Hepatocyte (in vitro differentiated cells): ENCODE measurements around the gene LRP1B. TPM values are rescaled to one million over a fixed set of nuclear protein-coding genes. Genes with fewer than 3 reads are reported as not detected.

Source experiments
- DNase-seq: peaks from one replicate; pipeline ENCODE4 v3.0.0-alpha.2; 2016; ENCODE audit warnings: low spot score
- H2AFZ ChIP-seq: fragments of 200-600 bp; sonication (generic); 2 replicates; pipeline ENCODE4 v1.6.0; 2016; ENCODE audit warnings: antibody characterized with exemption, mild to moderate bottlenecking
- H3K27ac ChIP-seq: fragments of 200-600 bp; sonication (generic); 2 replicates; pipeline ENCODE4 v1.5.1; 2016; ENCODE audit warnings: mild to moderate bottlenecking
- H3K27me3 ChIP-seq: fragments of 200-600 bp; sonication (generic); 2 replicates; pipeline ENCODE4 v1.6.1; 2016
- H3K36me3 ChIP-seq: fragments of 200-600 bp; sonication (generic); replicated peaks from 2 replicates; pipeline ENCODE4 v1.5.1; 2016; ENCODE audit warnings: low read depth; ENCODE audit not compliant: insufficient read depth
- H3K4me1 ChIP-seq: fragments of 200-600 bp; sonication (generic); 2 replicates; pipeline ENCODE4 v1.5.1; 2016; ENCODE audit warnings: mild to moderate bottlenecking, moderate library complexity; ENCODE audit not compliant: insufficient read depth
- H3K4me2 ChIP-seq: fragments of 200-600 bp; sonication (generic); 2 replicates; pipeline ENCODE4 v1.6.0; 2016
- H3K4me3 ChIP-seq: fragments of 200-600 bp; sonication (generic); 2 replicates; pipeline ENCODE4 v1.5.1; 2016; ENCODE audit warnings: mild to moderate bottlenecking
- H3K79me2 ChIP-seq: fragments of 200-600 bp; sonication (generic); 2 replicates; pipeline ENCODE4 v1.6.0; 2017; ENCODE audit warnings: mild to moderate bottlenecking
- H3K9me2 ChIP-seq: fragments of 200-600 bp; sonication (generic); replicated peaks from 2 replicates; pipeline ENCODE4 v1.6.0; 2017; ENCODE audit warnings: mild to moderate bottlenecking; ENCODE audit not compliant: insufficient read depth
- H3K9me3 ChIP-seq: fragments of 200-600 bp; sonication (generic); 2 replicates; pipeline ENCODE4 v1.5.1; 2016; ENCODE audit warnings: low read depth, mild to moderate bottlenecking
- H4K20me1 ChIP-seq: fragments of 200-600 bp; sonication (generic); 2 replicates; pipeline ENCODE4 v1.6.0; 2016; ENCODE audit warnings: mild to moderate bottlenecking; ENCODE audit not compliant: insufficient read depth, poor library complexity, severe bottlenecking
- EZH2 ChIP-seq: fragments of 200-600 bp; sonication (generic); IDR thresholded peaks from 2 replicates; pipeline ENCODE4 v1.6.1; 2016; ENCODE audit warnings: antibody characterized with exemption, mild to moderate bottlenecking, borderline replicate concordance
- EZH2phosphoT487 ChIP-seq: fragments of 200-600 bp; sonication (generic); IDR thresholded peaks from one replicate; pipeline ENCODE4 v1.6.1; 2018; ENCODE audit warnings: antibody characterized with exemption, mild to moderate bottlenecking, low read depth, moderate library complexity; ENCODE audit not compliant: unreplicated experiment, severe bottlenecking
- WGBS: methylation state at CpG from one replicate; pipeline ENCODE4 v1.1.6; 2016; ENCODE audit warnings: low lambda C conversion rate; ENCODE audit errors: missing lambda C conversion rate; 5-methylcytosine and 5-hydroxymethylcytosine counted together
- polyA plus RNA-seq: library from polyadenylated mRNA; unstranded; fragments of >200 nt; fragmentation: Nextera tagmentation; extraction: Ambion mirVana; gene quantifications from 2 replicates; pipeline ENCODE4 v1.2.1, GENCODE V29; 2016
- total RNA-seq: library from RNA; depleted of rRNA; stranded (reverse); fragments of >200 nt; gene quantifications from 2 replicates; pipeline ENCODE4 v1.2.3, GENCODE V29; 2014
- TF ChIP-seq, protein P1 (sequence below): fragments of 200-600 bp; sonication (generic); IDR thresholded peaks from 2 replicates; pipeline ENCODE4 v1.5.1; 2016; ENCODE audit warnings: antibody characterized with exemption, mild to moderate bottlenecking; ENCODE audit not compliant: poor library complexity

The LRP1B gene
- total and polyA plus RNA-seq, 2 experiments from 2014 or later: 0.65 to 2.0 TPM

DNA sequence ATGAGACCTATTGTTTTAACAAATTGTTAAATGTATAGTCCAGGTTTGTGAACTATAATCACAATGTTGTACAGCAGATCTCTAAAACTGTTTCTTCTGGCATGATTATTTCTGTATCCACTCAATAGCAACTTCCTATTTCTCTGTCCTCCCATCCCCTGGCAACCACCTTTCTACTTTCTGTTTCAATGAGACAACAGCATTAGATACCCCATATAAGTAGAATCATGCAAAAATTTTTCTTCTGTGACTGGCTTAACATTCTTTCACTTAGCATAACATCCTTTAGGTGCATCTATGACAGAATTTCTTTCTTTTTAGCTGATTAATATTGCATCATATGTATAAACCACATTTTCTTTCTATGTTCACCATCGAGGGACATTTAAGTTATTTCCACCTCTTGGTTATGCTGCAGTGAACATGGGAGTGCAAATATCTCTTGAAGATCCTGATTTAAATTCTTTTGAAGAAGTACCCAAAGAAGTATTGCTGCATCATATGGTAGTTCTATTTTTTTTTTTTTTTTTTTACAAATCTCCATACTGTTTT, 713.5 kb downstream of the LRP1B start:
- TF ChIP-seq EZH2: no peak
- TF ChIP-seq, protein P1, sequence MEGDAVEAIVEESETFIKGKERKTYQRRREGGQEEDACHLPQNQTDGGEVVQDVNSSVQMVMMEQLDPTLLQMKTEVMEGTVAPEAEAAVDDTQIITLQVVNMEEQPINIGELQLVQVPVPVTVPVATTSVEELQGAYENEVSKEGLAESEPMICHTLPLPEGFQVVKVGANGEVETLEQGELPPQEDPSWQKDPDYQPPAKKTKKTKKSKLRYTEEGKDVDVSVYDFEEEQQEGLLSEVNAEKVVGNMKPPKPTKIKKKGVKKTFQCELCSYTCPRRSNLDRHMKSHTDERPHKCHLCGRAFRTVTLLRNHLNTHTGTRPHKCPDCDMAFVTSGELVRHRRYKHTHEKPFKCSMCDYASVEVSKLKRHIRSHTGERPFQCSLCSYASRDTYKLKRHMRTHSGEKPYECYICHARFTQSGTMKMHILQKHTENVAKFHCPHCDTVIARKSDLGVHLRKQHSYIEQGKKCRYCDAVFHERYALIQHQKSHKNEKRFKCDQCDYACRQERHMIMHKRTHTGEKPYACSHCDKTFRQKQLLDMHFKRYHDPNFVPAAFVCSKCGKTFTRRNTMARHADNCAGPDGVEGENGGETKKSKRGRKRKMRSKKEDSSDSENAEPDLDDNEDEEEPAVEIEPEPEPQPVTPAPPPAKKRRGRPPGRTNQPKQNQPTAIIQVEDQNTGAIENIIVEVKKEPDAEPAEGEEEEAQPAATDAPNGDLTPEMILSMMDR: no peak
- no peak for TF ChIP-seq EZH2phosphoT487
- no peak overlapping the region for H3K4me3 ChIP-seq
- WGBS: 100% methylated on average over 1 of the region's 1 CpG
- no peaks in the 10 kb centered on the region for H3K79me2 ChIP-seq
- no peaks in the 10 kb centered on the region for H4K20me1 ChIP-seq
- H3K9me3 ChIP-seq: no peaks in the 10 kb centered on the region
- DNase-seq: no peak
- no peaks in the 10 kb centered on the region for H3K27me3 ChIP-seq
- no peaks in the 10 kb centered on the region for H3K4me1 ChIP-seq
- H3K9me2 ChIP-seq: no peaks in the 10 kb centered on the region
- no peaks in the 10 kb centered on the region for H3K36me3 ChIP-seq
- H3K4me2 ChIP-seq: no peak overlapping the region
- no peak overlapping the region for H2AFZ ChIP-seq
- no peak overlapping the region for H3K27ac ChIP-seq

DNA sequence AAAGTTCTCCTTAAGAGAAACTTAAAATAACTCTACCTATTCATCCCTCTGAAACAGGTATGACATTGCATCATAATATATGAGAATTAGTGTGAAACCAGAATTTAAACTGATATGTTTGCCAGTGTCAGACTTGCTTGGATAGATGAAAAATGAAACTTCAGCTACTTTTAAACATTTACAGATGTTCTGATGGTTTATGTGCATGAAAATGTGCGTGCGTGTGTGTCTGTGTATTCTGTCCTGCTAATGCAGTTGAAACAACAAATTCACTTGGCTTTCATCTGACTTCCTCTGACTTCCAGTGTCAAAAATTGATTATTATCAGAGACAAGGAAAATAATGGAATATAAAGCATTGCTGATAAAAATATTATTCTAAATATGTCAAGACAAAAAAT, 719.4 kb downstream of the LRP1B start:
- Histone ChIP-seq H3K27me3 (no peaks in the 10 kb centered on the region), H3K27ac (no peak overlapping the region), H3K4me3 (no peak overlapping the region), H2AFZ (no peak overlapping the region), H3K4me1 (no peaks in the 10 kb centered on the region), H3K4me2 (no peak overlapping the region), H3K9me2 (no peaks in the 10 kb centered on the region), H3K9me3 (no peaks in the 10 kb centered on the region), H4K20me1 (no peaks in the 10 kb centered on the region), H3K36me3 (no peaks in the 10 kb centered on the region), H3K79me2 (no peaks in the 10 kb centered on the region)
- no peak for TF ChIP-seq EZH2phosphoT487
- TF ChIP-seq EZH2: no peak
- TF ChIP-seq, protein P1: no peak
- WGBS: 53% methylated on average over 2 of the region's 2 CpGs
- no peak for DNase-seq

DNA sequence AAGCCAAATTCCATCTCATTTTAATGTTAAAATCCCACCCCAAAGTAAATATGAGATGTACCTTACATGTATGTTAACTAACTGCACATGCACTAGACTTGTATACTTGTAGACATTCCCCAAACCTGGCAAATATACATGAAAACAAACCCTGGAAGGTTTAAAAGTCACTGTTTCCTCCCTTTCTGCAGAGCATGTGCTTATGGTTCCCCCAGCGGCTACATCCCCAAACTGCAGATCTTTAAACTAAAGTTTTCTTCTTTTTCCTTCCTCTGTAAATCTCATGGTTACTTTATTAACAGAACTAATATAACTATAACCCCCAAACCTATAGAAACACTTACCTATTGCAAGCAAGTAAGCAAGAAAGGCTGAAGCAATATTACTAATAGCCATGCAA, 731.5 kb downstream of the LRP1B start:
- TF ChIP-seq, protein P1: peak; percentile 51
- TF ChIP-seq EZH2: no peak
- no peak overlapping the region for H3K27ac ChIP-seq
- H4K20me1 ChIP-seq: no peaks in the 10 kb centered on the region
- H3K9me3 ChIP-seq: no peaks in the 10 kb centered on the region
- no peak overlapping the region for H3K4me3 ChIP-seq
- WGBS: 33% methylated on average over 1 of the region's 1 CpG
- DNase-seq: peak; percentile 35
- no peaks in the 10 kb centered on the region for H3K27me3 ChIP-seq
- no peaks in the 10 kb centered on the region for H3K4me1 ChIP-seq
- H3K9me2 ChIP-seq: no peaks in the 10 kb centered on the region
- no peak overlapping the region for H3K4me2 ChIP-seq
- H2AFZ ChIP-seq: no peak overlapping the region
- H3K36me3 ChIP-seq: no peaks in the 10 kb centered on the region
- no peaks in the 10 kb centered on the region for H3K79me2 ChIP-seq

DNA sequence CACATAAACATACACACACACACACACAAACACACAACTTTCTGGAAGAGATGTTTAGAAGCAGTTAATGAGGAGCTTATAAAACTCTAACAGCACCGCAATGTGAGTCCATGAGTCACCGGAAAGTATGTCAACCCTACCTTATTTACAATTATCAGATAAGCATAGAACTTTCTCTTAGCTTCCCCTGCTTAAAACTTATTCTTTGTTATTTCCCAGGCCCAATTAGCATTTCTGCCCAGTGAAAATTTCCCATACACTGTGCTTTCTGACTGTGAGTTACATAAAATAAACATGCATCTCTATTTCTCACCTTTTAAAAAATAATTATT, 737.6 kb downstream of the LRP1B start:
- H4K20me1 ChIP-seq: no peaks in the 10 kb centered on the region
- H3K9me3 ChIP-seq: no peaks in the 10 kb centered on the region
- TF ChIP-seq, protein P1: no peak
- TF ChIP-seq EZH2: no peak
- no peak for TF ChIP-seq EZH2phosphoT487
- H2AFZ ChIP-seq: no peak overlapping the region
- H3K27me3 ChIP-seq: no peaks in the 10 kb centered on the region
- DNase-seq: peak; percentile 17
- no peaks in the 10 kb centered on the region for H3K4me1 ChIP-seq
- peak overlapping the region; percentile 81 for H3K27ac ChIP-seq
- no peaks in the 10 kb centered on the region for H3K9me2 ChIP-seq
- no peaks in the 10 kb centered on the region for H3K36me3 ChIP-seq
- peak overlapping the region; percentile 36 for H3K4me2 ChIP-seq
- WGBS: 28% methylated on average over 2 of the region's 2 CpGs
- no peak overlapping the region for H3K4me3 ChIP-seq
- H3K79me2 ChIP-seq: no peaks in the 10 kb centered on the region
